Natural killer cell treated with Interleukin-12 subunit alpha and Interleukin-12 subunit beta and Interleukin-15 and Interleukin-18, amount 100 ng/mL, for 72 hours (primary cell): ENCODE measurements around the gene NLGN1. TPM values are rescaled to one million over a fixed set of nuclear protein-coding genes. Genes with fewer than 3 reads are reported as not detected.
"Not testable (repeated sequence)": the region's sequence is repeated elsewhere in the genome, so short reads cannot be mapped to it uniquely, and the experiment has no call there.

ENCODE experiments used
- ATAC-seq, 2 donors: fragments of 150-1000 bp; cut with Tn5 transposase in 1 of 2; sonication (Bioruptor Pico), chemical (Tn5 transposase) in 1 of 2; 2 replicates each; pipeline ENCODE4 v1.10.0; 2021
- DNase-seq: peaks from one replicate; pipeline ENCODE4 v3.0.0; 2022; ENCODE audit warnings: low spot score
- H3K27ac Mint-ChIP-seq, 2 donors: 1 replicate in 1 of 2; 2 replicates in 1 of 2; pipeline ENCODE4 v1.8.0; 2022; ENCODE audit warnings: mixed read lengths in 2 of 2, mild to moderate bottlenecking in 1 of 2, moderate library complexity in 1 of 2
- H3K27me3 Mint-ChIP-seq, 2 donors: 1 replicate in 1 of 2; 2 replicates in 1 of 2; pipeline ENCODE4 v1.8.0; 2022; ENCODE audit warnings: mixed read lengths in 2 of 2
- H3K36me3 Mint-ChIP-seq: one replicate; pipeline ENCODE4 v1.8.0; 2022; ENCODE audit warnings: mixed read lengths
- H3K4me1 Mint-ChIP-seq, 2 donors: 1 replicate in 1 of 2; 2 replicates in 1 of 2; pipeline ENCODE4 v1.8.0; 2022; ENCODE audit warnings: low read depth in 2 of 2, mixed read lengths in 2 of 2, mild to moderate bottlenecking in 1 of 2
- H3K4me3 Mint-ChIP-seq: one replicate; pipeline ENCODE4 v1.8.0; 2022; ENCODE audit warnings: mixed read lengths
- H3K9me3 Mint-ChIP-seq: 2 replicates; pipeline ENCODE4 v1.8.0; 2022; ENCODE audit warnings: mixed read lengths
- total RNA-seq, 2 donors: library from RNA; stranded (reverse); gene quantifications; one replicate each; pipeline ENCODE4 v1.2.3, GENCODE V29; 2022

Gene NLGN1
- total RNA-seq, 2 donors from 2014 or later, result not detected

DNA sequence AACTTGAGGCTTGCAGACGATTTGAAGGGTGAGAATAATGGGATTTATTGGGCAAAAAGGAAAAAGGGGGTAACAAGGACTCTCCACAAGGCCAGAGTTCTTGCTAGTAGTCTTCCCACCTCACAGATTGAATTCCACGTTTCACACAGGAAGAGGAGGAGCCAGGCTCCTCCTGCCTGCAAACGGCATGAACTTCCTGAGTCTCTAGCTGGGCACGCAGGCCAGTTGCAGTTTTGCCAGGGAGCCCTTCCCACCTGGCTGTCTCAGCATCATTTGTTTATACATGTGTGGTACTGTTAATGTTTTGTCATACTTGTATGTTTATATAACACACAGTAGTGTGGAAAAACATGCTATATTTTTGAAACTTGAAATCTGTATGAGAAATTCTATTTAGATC is 155.0 kb downstream of the NLGN1 start:
- ATAC-seq, result no peak
- Mint-ChIP-seq H3K4me1 (no peaks in the 10 kb centered on the region), H3K36me3 (no peaks in the 10 kb centered on the region), H3K9me3 (peaks cover 2% of the 10 kb centered on the region), H3K4me3 (no peak overlapping the region), H3K27ac (no peak overlapping the region), H3K27me3 (no peaks in the 10 kb centered on the region)
- DNase-seq, result no peak

DNA sequence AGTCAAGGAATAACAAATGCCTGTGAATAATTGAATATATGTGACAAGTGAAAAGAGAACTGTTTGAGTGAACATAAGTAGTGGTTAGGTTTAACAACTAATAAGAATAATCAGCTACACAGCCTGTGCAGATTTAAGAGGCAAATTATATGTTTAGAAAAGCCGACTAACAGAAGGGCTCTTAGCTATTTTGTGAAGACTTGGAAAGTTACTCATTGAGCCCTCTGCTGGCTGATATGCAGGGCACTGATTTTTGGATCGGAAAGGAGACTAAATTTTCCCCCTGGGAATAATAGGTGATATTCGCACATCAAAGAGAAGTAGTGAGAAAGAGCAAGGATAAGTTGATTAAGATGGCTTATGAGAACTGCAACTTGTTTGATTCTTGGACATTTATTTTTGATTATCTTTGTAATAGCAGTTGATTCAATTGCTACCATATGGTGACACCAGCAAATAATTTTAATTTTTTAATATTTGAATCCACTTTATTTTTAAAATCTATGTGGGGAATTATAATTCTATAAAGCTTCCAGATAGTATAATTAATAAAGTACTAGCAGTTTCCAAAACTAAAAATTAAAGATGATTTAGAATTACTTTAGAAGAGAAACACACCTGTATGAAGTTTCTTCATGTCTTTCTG is 156.2 kb downstream of the NLGN1 start:
- ATAC-seq (no peak), DNase-seq (no peak)
- no peak overlapping the region for H3K27ac Mint-ChIP-seq
- no peaks in the 10 kb centered on the region for H3K36me3 Mint-ChIP-seq
- no peaks in the 10 kb centered on the region for H3K4me1 Mint-ChIP-seq
- H3K27me3 Mint-ChIP-seq, result no peaks in the 10 kb centered on the region
- H3K9me3 Mint-ChIP-seq, result no peaks in the 10 kb centered on the region
- no peak overlapping the region for H3K4me3 Mint-ChIP-seq

GRCh38 chr3:173556546-173556945 is 159.0 kb downstream of the NLGN1 start:
- H3K4me3 Mint-ChIP-seq, result no peak overlapping the region
- H3K27me3 Mint-ChIP-seq, result no peaks in the 10 kb centered on the region
- H3K4me1 Mint-ChIP-seq, result no peaks in the 10 kb centered on the region
- no peak overlapping the region for H3K27ac Mint-ChIP-seq
- no peak for ATAC-seq
- no peaks in the 10 kb centered on the region for H3K9me3 Mint-ChIP-seq
- DNase-seq, result no peak
- no peaks in the 10 kb centered on the region for H3K36me3 Mint-ChIP-seq

DNA sequence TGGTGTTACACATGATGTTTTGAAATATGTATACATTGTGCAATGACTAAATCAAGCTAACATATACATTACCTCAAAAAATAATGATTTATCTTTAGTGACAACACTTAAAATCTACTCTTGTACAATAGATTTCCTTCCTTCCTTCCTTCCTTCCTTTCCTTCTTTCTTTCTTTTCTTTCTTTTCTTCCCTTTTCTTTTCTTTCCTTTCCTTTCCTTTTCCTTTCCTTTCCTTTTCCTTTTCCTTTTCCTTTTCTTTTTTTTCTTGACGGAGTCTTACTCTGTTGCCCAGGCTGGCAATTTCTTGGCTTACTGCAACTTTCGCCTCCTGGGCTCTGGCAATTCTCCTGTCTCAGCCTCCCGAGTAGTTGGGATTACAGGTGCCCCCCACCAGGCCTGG is 170.5 kb downstream of the NLGN1 start:
- ATAC-seq, result no peak
- no peak overlapping the region for H3K27ac Mint-ChIP-seq
- no peak overlapping the region for H3K4me3 Mint-ChIP-seq
- peaks cover 5% of the 10 kb centered on the region for H3K9me3 Mint-ChIP-seq
- peaks cover 9% of the 10 kb centered on the region for H3K36me3 Mint-ChIP-seq
- H3K27me3 Mint-ChIP-seq, result no peaks in the 10 kb centered on the region
- H3K4me1 Mint-ChIP-seq, result no peaks in the 10 kb centered on the region
- no peak for DNase-seq

GRCh38 chr3:173568623-173569022 is 171.1 kb downstream of the NLGN1 start:
- Mint-ChIP-seq H3K27me3 (no peaks in the 10 kb centered on the region), H3K4me3 (no peak overlapping the region), H3K36me3 (peaks cover 9% of the 10 kb centered on the region), H3K4me1 (no peaks in the 10 kb centered on the region), H3K27ac (no peak overlapping the region), H3K9me3 (peaks cover 5% of the 10 kb centered on the region)
- DNase-seq, result no peak
- ATAC-seq, result no peak

GRCh38 chr3:173583496-173583895 is 186.0 kb downstream of the NLGN1 start:
- Mint-ChIP-seq H3K27ac (no peak overlapping the region), H3K4me3 (no peak overlapping the region), H3K9me3 (no peaks in the 10 kb centered on the region), H3K27me3 (peaks cover 13 to 20% of the 10 kb centered on the region in 2 donors), H3K36me3 (peaks cover 4% of the 10 kb centered on the region), H3K4me1 (no peaks in the 10 kb centered on the region)
- DNase-seq, result no peak
- no peak for ATAC-seq

DNA sequence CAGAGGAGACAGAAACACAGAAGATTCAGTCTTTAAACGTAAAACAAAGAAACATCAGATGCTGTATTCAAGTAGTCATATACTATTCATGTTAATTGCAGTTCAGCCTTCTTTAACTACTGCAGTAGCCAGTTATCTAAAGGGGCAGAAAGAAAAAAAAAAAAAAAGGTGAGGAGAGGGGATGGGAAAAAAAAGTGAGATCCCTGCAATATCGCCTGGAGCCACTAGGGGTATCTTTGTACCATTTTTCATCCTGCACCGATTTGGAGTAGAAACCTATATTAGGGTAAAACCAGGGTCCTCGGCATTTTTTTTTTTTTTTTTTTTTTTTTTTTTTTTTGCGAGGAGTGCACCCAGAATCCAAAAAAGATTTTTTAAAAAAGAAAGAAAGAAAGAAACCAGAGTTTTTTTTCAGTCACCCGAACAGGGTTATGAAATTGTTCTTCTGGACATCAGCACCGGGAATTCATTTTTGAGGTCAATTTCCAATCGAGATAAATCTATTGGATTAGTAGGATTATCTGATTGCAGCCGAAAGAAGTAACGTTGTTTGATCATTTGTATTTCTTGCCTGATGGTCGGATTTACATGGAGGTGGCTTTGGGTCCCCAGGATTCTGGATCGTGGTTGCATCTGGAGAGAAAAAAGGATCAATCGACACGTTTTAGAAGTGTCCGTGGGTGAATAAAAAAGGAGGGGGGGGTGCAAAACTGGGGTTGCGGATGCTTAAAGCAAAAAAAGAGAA is 186.7 kb downstream of the NLGN1 start:
- peaks cover 13 to 20% of the 10 kb centered on the region in 2 donors for H3K27me3 Mint-ChIP-seq
- peaks cover 4% of the 10 kb centered on the region for H3K36me3 Mint-ChIP-seq
- no peaks in the 10 kb centered on the region for H3K9me3 Mint-ChIP-seq
- no peak for ATAC-seq
- no peak overlapping the region for H3K4me3 Mint-ChIP-seq
- H3K4me1 Mint-ChIP-seq, result no peaks in the 10 kb centered on the region
- H3K27ac Mint-ChIP-seq, result no peak overlapping the region
- no peak for DNase-seq

DNA sequence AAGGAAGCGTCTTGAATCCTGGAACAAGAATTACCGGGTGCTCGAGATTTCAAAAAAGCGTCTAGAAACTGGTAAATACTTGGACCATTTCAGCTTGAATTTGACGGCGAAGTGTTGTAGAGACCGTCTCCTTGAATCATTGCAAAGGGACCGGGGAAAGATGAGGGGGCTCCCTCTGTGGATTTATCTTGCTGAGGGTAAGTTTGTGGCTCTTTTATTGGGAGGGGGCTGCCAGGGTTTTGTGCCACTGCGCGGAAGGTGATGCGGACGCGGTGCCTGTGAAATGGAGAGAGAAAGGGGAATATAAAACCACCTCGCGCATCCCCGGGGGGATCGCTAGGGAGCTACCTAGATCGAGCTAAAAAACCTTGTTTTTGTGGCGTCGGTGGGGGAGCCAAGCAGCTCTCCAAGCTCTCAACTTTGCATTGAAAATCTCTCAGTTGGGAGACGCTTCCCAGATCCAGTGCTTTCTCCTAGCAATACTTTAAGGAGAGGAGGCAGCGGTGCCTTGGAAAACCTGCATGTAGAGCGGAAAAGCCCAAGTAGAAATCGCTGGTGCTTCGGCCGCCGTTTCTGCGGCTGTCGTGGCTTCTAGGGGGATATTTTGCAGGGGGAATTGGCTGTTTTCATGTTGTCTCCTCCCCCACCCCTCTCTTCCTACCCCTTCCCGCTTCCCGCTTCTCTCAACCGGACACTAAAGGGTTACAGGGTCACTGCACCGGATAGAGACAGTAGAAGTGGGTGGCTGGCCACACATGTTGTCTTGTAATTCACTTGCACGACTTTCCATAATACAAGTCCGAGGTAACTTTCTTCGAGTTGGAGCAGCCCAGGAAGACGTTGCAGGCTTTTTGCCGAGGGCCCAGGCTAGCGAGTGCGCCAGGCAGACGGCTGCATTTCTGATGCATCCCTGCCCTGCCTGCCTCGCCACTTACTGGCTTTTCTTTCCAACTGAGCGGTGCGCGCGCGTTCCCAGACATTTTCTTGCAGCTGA is 187.6 kb downstream of the NLGN1 start:
- DNase-seq (no peak), ATAC-seq (no peak)
- H3K9me3 Mint-ChIP-seq, result no peaks in the 10 kb centered on the region
- H3K4me1 Mint-ChIP-seq, result no peaks in the 10 kb centered on the region
- H3K36me3 Mint-ChIP-seq, result peaks cover 4% of the 10 kb centered on the region
- H3K4me3 Mint-ChIP-seq, result no peak overlapping the region
- no peak overlapping the region for H3K27ac Mint-ChIP-seq
- H3K27me3 Mint-ChIP-seq, result peaks cover 13 to 20% of the 10 kb centered on the region in 2 donors

DNA sequence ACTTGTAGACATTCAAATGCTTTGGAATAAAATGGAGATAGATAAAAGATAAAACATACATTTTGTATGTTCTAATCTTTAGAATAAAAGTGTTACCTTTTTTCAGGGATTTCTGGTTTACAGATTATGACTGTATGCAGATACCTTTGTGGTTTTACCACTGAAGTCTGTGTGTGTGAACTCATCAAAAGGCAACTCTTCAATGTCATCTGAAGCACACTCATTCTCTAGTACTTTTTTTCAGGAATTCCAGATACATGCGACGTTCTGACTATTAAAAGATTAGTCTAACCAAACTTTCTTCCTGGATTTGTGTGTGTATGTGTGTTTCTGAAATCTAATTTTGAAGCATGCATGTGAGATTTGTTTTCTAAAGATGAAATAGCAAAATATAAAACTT is 188.6 kb downstream of the NLGN1 start:
- Mint-ChIP-seq H3K27ac (no peak overlapping the region), H3K36me3 (peaks cover 4% of the 10 kb centered on the region), H3K27me3 (peaks cover 13 to 20% of the 10 kb centered on the region in 2 donors), H3K9me3 (no peaks in the 10 kb centered on the region), H3K4me1 (no peaks in the 10 kb centered on the region), H3K4me3 (no peak overlapping the region)
- DNase-seq (no peak), ATAC-seq (no peak)

DNA sequence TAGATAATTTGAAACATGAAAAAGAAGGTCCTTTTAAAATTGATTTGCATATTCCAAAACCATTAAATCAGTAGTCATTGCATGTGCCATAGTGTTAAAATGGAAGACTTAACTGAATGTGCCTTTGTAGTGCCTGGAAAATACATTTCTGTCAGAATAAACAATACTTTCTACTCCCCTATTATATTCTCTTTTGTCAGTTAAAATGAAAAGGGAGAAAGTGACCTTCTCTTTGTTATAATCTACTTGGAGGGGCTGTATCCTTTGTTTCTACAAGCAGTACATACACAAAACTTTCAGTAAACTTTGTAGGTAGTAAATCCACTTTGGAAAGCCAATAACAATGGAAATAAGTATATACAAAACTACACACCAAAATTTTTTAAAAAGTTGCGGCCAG is 189.5 kb downstream of the NLGN1 start:
- Mint-ChIP-seq H3K27me3 (peaks cover 13 to 20% of the 10 kb centered on the region in 2 donors), H3K27ac (no peak overlapping the region), H3K4me3 (no peak overlapping the region), H3K9me3 (no peaks in the 10 kb centered on the region), H3K36me3 (peaks cover 4% of the 10 kb centered on the region), H3K4me1 (no peaks in the 10 kb centered on the region)
- no peak for ATAC-seq
- no peak for DNase-seq

- Mint-ChIP-seq H3K4me1 (no peaks in the 10 kb centered on the region), H3K27ac (no peak overlapping the region), H3K36me3 (peaks cover 4% of the 10 kb centered on the region), H3K9me3 (peaks cover 8% of the 10 kb centered on the region), H3K27me3 (peaks cover 13 to 20% of the 10 kb centered on the region in 2 donors), H3K4me3 (no peak overlapping the region)
- DNase-seq, result no peak
- no peak for ATAC-seq
These were observed 191.0 kb downstream of the NLGN1 start for GRCh38 chr3:173588556-173588955.

- H3K27me3 Mint-ChIP-seq, result peaks cover 13 to 17% of the 10 kb centered on the region in 2 donors
- H3K4me3 Mint-ChIP-seq, result no peak overlapping the region
- peaks cover 9% of the 10 kb centered on the region for H3K9me3 Mint-ChIP-seq
- no peaks in the 10 kb centered on the region for H3K4me1 Mint-ChIP-seq
- ATAC-seq, result no peak
- no peak for DNase-seq
- peaks cover 4% of the 10 kb centered on the region for H3K36me3 Mint-ChIP-seq
- H3K27ac Mint-ChIP-seq, result no peak overlapping the region
These were observed 191.6 kb downstream of the NLGN1 start for GRCh38 chr3:173589116-173589515.

- Mint-ChIP-seq H3K4me1 (no peaks in the 10 kb centered on the region), H3K9me3 (peaks cover 9% of the 10 kb centered on the region), H3K4me3 (no peak overlapping the region), H3K27ac (no peak overlapping the region), H3K36me3 (no peaks in the 10 kb centered on the region), H3K27me3 (no peaks in the 10 kb centered on the region)
- DNase-seq (no peak), ATAC-seq (no peak)
These were observed 193.9 kb downstream of the NLGN1 start for GRCh38 chr3:173591401-173591800.

DNA sequence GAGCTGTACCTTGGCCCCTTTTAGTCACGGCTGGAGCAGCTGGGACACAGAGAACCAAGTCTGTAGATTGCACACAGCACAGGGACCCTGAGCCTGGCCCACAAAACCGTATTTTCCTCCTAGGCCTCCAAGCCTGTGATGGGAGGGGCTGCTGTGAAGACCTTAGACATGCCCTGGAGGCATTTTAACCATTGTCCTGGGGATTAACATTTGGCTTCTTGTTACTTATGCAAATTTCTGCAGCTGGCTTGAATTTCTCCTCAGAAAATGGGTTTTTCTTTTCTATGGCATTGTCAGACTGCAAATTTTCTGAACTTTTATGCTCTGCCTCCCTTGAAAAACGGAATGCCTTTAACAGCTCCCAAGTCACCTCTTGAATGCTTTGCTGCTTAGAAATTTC is 197.3 kb downstream of the NLGN1 start:
- H3K4me3 Mint-ChIP-seq, H3K27ac Mint-ChIP-seq, H3K36me3 Mint-ChIP-seq, ATAC-seq, H3K4me1 Mint-ChIP-seq, DNase-seq, H3K27me3 Mint-ChIP-seq: not testable (repeated sequence)
- H3K9me3 Mint-ChIP-seq, result peaks cover 12% of the 10 kb centered on the region
